Sigmoid colon (tissue), 4 donors: ENCODE data around the gene ESYT2.

ENCODE experiments used
- CTCF ChIP-seq, 4 experiments: fragments of 450-650 bp in 3 of 4; fragments of 200-600 bp in 1 of 4; IDR thresholded peaks; one replicate each; pipeline ENCODE4 v1.5.1; 2016 to 2019; ENCODE audit warnings: antibody characterized with exemption in 4 of 4, mild to moderate bottlenecking in 3 of 4, moderate library complexity in 2 of 4
- EP300 ChIP-seq, 4 donors: sonication (generic); formaldehyde crosslinking; IDR thresholded peaks; one replicate each; pipeline ENCODE4 v1.6.1; 2017; ENCODE audit warnings: antibody characterized with exemption in 4 of 4
- POLR2A ChIP-seq, 2 donors: fragments of 450-650 bp; IDR thresholded peaks; one replicate each; pipeline ENCODE4 v1.6.1; 2016; ENCODE audit warnings: antibody characterized with exemption in 2 of 2, mild to moderate bottlenecking in 2 of 2, moderate library complexity in 2 of 2

- TF ChIP-seq CTCF (IDR thresholded peaks at IDR 0.05) = no peak
- no peak for TF ChIP-seq EP300 (IDR thresholded peaks at IDR 0.05)
- TF ChIP-seq POLR2A (IDR thresholded peaks at IDR 0.05) = no peak
Measured at GRCh38 chr7:158779061-158780000, 50.0 kb downstream of the ESYT2 start.
